GM12801 (cell line): ENCODE measurements around the gene SCTR.

Source experiments
- TF ChIP-seq, protein P1 (sequence below): IDR thresholded peaks from one replicate; pipeline ENCODE4 v1.5.1; 2011; ENCODE audit warnings: control low read depth; ENCODE audit not compliant: insufficient read length; ENCODE audit errors: extremely low read depth

SCTR gene

DNA sequence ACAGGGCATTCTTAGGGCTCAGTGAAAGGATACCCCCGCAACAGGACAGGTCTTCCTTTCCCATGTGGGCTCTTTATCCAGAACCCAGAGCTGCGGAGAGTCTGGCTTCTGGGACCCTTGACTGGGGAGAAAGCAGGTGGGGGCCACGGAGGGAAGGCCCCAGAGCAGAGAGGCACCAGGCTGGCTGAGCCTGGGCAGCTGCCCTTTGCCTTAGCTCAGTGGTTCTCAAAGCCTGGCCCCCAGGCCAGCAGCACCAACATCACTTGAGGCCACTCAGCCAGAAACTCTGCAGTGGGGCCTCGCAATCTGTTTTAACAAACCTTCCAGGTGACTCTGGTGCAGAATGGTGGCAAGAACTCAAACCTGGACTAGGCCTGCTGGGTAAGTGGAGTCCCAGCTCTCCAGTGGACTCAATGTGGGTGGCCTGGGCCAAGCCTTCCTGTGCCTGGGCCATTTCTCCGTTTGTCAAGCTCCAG, 94.2 kb downstream of the SCTR start:
- TF ChIP-seq, protein P1, sequence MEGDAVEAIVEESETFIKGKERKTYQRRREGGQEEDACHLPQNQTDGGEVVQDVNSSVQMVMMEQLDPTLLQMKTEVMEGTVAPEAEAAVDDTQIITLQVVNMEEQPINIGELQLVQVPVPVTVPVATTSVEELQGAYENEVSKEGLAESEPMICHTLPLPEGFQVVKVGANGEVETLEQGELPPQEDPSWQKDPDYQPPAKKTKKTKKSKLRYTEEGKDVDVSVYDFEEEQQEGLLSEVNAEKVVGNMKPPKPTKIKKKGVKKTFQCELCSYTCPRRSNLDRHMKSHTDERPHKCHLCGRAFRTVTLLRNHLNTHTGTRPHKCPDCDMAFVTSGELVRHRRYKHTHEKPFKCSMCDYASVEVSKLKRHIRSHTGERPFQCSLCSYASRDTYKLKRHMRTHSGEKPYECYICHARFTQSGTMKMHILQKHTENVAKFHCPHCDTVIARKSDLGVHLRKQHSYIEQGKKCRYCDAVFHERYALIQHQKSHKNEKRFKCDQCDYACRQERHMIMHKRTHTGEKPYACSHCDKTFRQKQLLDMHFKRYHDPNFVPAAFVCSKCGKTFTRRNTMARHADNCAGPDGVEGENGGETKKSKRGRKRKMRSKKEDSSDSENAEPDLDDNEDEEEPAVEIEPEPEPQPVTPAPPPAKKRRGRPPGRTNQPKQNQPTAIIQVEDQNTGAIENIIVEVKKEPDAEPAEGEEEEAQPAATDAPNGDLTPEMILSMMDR: no peak

DNA sequence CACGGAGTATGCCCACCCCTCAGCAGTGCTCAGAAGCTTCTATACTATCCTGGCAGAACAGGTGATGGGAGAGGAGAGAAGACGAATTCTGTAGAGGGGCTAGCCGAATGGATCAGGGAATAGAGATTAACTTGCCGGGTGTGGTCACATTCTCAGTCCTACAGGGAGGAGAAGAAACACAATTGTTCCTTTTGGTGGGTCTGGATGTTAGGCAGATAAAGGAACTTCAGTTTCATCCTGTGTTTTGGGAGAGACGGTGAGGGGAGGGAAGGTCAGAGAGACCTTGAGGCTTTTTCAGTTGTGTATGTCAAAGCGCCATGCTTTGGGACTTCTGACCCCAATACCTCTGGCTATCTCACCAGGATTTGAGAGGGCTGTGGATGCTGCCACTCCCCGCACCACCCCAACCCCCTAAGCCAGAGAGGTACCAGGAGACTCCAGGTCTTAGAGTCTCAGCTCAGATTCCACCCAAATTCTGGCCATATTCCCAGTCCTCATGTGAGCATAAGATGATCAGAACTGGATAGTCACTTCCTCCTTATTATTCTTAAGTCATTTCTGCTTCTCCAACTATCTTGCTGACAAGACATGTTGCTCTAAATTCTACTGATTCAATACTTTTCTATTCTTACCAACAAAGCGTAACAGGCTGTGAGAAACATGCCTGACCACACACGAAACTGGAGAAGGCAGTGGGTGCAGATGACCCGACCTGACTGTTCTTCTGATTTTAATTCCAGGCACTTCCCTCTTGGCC, 94.9 kb downstream of the SCTR start:
- TF ChIP-seq, protein P1: no peak

DNA sequence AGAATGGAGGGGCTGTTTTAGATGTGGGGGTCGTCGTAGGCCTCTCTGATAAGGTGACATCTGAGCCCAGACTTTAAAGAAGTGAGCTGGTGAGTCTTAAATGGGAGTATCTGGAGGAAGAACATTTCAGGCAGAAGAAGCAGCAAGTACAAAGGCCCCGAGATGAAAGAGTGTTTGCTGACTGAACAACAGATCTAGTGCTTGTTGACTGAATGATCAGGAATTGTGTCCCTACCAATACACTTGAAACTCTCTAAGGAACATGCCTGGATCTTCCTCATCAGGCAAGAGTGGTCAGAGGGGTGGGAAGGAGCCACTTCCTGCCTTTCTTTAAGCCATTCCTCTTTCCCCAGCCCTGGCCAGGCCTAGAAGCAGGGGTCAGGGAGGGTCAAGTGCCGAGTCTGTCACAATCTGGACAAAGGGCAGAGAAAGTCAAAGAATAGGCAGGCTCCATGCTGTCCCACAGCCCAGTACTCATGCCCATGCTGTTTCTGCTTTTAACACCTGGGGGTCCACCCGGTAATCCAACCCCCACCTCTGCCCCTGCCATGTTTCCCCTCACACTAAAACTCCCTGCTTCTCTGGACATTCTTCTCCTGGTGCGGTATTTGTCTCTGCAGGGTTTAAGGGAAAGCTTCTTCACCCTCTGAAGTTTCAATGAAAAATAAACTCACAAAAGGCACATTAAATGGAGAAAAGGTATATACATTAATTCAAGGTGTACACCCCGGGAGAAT, 95.6 kb downstream of the SCTR start:
- TF ChIP-seq, protein P1: no peak

DNA sequence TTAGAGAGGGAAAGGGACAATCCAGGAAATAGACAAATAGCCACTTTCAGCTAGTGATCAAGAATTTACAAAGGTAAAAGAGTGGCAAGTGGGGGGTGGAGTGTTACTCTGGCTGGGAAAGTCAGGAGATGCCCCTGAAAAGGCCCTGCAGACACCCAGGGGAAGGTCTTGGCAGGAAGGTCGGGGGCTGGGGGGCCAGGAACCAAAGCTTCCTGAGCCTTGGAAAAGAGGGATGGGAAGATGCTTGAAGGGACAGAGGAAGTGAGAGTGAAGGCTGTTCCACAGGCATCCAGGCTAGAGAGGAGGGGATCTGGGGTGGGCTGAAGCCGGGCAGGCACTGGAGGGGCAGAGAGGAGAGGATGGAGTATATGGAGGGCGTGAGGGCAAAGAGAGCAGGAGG, 96.5 kb downstream of the SCTR start:
- TF ChIP-seq, protein P1: no peak

DNA sequence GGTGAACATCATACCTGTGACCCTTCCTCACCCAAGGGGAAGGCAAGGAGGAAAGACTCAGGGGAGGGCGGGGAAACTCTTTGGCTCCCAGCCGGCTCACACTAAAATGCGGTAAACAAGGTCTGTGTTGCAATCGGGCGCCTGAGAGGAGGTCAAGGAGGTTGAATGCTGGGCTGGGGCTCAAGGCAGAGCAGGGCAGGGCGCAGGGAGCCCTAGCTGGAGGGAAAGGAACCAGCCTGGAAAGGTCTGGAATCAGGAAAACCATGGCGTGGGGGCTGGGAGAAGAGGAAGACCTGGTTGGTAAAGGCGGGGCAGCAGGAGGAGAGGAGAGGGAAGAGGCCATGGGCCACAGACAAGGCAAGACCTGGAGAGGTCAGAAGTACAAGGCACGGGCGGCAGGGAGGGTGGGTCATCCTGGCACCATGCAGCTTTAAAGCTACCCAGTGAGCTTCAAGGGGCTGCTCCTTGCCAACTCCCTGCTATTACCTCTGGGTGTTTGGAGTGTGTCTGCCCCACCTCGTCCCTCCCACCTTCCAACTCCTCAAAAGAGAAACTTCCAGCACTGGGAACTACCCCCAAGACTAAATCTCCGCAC, 97.4 kb downstream of the SCTR start:
- TF ChIP-seq, protein P1: no peak

DNA sequence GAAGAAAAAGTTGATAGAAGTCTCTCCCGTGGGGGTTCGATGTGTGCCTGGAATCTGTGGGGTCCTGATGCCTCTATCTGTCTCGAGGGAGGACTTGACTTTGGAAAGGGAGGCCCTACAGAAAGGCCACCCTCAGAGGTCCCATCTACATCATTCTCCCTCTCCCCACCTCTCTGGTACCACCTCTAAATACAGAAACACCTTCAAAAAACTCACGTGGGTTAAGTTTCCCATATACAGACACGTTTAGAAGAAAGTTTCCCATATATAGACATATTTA, 97.9 kb downstream of the SCTR start:
- TF ChIP-seq, protein P1: no peak

DNA sequence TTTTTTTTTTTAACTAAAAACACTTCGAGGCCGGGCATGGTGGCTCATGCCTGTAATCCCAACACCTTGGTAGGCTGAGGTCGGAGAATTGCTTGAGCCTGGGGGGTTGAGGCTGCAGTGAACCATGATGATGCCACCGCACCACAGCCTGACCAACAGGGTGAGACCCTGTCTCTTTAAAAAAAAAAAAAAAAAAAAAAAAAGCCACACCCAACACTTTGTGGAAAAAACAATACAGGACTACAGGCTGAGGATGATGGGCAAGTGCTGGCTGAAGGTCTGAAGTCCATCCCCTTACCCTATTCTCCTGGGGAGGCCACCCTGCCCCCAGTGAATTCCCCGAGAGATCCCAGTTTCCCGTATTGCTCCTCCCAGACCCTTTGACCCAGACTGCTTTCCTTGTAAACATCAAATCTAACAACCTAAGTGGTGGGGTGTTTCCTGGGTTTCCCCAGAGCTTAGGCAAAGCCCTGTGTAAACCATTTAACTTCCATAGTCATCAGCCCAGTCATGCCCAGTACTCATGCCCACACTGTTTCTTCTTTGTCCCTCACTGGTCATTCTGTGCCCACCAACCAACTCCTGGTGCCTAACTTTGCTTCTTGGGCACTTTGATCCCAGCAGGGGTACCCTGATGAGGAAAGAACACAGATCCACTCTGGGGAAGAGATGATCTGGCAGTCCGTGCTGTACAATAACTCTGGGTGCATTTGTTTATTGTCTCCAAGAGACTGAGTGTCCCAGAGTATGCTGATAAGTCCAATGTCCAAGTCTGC, 98.5 kb downstream of the SCTR start:
- TF ChIP-seq, protein P1: no peak
